Activated naive CD4-positive, alpha-beta T cell treated with anti-CD3 and anti-CD28 coated beads, Interleukin-2, amount 10 ng/mL, durations not matched to agents 7 days and 5 days (primary cell): ENCODE measurements around the gene TTC9.

Source experiments
- CTCF ChIA-PET: fragments of 350-600 bp; sonication (Branson Sonifier 250); formaldehyde crosslinking; loops from one replicate; lab custom pipeline; 2021; ENCODE audit warnings: antibody characterized with exemption; lab: Charles Lee
- DNase-seq: peaks from one replicate; pipeline ENCODE4 v3.0.0-alpha.2; 2020
- H3K27ac Mint-ChIP-seq: one replicate; pipeline ENCODE4 v1.8.0; 2021; ENCODE audit warnings: mild to moderate bottlenecking, moderate library complexity, mixed read lengths
- H3K27me3 Mint-ChIP-seq: one replicate; pipeline ENCODE4 v1.8.0; 2021; ENCODE audit warnings: mild to moderate bottlenecking, mixed read lengths
- H3K36me3 Mint-ChIP-seq: one replicate; pipeline ENCODE4 v1.8.0; 2021; ENCODE audit warnings: mixed read lengths
- H3K4me1 Mint-ChIP-seq: one replicate; pipeline ENCODE4 v1.8.0; 2021; ENCODE audit warnings: mixed read lengths
- H3K4me3 Mint-ChIP-seq: one replicate; pipeline ENCODE4 v1.8.0; 2021; ENCODE audit warnings: mild to moderate bottlenecking, moderate library complexity, mixed read lengths
- H3K9me3 Mint-ChIP-seq: one replicate; pipeline ENCODE4 v1.8.0; 2021; ENCODE audit warnings: mixed read lengths

Gene TTC9

DNA sequence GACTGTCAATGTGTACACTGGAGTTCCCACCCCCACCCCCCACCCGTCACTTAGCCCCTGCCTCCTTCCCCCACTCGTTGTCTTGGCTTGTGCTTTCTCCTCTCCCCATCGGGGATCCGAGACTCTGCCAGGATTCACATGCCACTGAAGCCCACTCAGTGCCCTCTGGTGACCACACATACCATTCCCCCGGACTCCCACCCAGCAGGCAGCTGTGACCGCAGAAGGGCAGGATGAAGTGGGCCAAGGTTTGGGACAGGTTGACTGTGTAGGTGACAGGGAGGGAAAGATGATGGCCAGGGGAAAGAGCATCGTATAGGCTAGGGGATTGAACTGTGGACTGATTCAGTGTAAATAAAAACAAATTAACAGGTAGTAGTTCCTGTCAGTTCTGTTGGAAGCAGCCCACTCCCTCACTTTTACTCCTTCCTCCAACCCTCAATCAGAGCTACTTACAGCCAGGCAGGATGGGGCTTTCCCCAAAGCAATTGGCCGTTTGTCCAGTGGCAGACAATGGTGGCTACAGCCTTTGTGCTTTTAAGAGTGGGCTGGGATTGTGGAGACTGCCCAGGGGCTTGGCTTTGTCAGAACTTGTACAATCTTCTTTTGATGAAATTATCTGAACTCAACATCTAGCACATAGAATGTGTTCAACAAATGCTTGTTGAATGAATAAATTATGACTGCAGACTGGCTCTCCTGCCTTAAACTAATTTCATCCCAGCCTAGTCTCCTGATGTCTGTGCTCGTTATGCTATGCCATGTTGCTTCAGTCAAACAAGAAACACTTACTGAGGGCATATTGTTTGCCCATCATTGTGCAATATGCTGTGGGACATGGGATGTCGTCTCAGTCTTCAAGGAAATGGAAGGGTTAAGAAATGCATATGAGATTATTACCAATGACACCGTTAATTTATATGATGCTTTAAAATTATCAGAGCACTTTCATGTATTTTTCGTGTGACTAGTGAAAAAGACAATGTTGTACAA lies 30.2 kb downstream of the TTC9 start:
- no peak for DNase-seq
- H3K4me1 Mint-ChIP-seq, result peaks cover 3% of the 10 kb centered on the region
- peaks cover 51% of the 10 kb centered on the region for H3K36me3 Mint-ChIP-seq
- H3K4me3 Mint-ChIP-seq, result no peak overlapping the region
- no peak overlapping the region for H3K27ac Mint-ChIP-seq
- no peaks in the 10 kb centered on the region for H3K27me3 Mint-ChIP-seq
- CTCF ChIA-PET, result no interaction called here
- H3K9me3 Mint-ChIP-seq, result no peaks in the 10 kb centered on the region

DNA sequence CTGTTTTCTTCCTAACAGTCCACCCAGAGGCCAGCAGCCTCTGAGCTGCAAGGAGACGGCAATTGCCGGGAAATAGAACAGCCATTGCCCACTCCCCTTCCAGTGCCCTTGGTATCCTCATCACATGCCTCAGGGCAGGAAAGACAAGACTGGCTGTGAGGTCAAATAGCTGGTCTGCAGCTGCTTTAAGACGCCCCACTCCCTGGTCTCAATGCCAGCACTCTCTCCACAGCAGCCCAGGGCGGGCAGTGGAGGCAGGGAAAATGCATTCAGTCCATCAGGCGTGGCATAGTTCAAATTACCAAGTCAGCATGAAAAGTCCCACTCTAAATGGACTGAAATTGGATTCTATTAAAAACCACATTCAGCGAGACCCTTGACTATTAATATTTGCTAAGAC lies 35.6 kb downstream of the TTC9 start:
- H3K36me3 Mint-ChIP-seq, result peaks cover 16% of the 10 kb centered on the region
- CTCF ChIA-PET, result interaction anchor here (1.2 kb wide), 2 partner anchors 11 to 36 kb away, joined by 4 read pairs; partner anchors contain the start of gene TTC9
- H3K9me3 Mint-ChIP-seq, result no peaks in the 10 kb centered on the region
- no peak for DNase-seq
- no peak overlapping the region for H3K4me3 Mint-ChIP-seq
- H3K4me1 Mint-ChIP-seq, result no peaks in the 10 kb centered on the region
- H3K27ac Mint-ChIP-seq, result no peak overlapping the region
- no peaks in the 10 kb centered on the region for H3K27me3 Mint-ChIP-seq

- CTCF ChIA-PET, result interaction anchor here (0.7 kb wide), 1 partner anchor 26 kb away, joined by 3 read pairs; no protein-coding TSS in a partner anchor
- H3K4me1 Mint-ChIP-seq, result no peaks in the 10 kb centered on the region
- no peak for DNase-seq
- H3K36me3 Mint-ChIP-seq, result peaks cover 6% of the 10 kb centered on the region
- H3K9me3 Mint-ChIP-seq, result no peaks in the 10 kb centered on the region
- no peak overlapping the region for H3K27ac Mint-ChIP-seq
- H3K4me3 Mint-ChIP-seq, result no peak overlapping the region
- no peaks in the 10 kb centered on the region for H3K27me3 Mint-ChIP-seq
Measured at GRCh38 chr14:70680748-70681147, 39.0 kb downstream of the TTC9 start.

- no peaks in the 10 kb centered on the region for H3K4me1 Mint-ChIP-seq
- CTCF ChIA-PET, result no interaction called here
- DNase-seq, result no peak
- H3K36me3 Mint-ChIP-seq, result no peaks in the 10 kb centered on the region
- H3K27ac Mint-ChIP-seq, result no peak overlapping the region
- H3K4me3 Mint-ChIP-seq, result no peak overlapping the region
- H3K27me3 Mint-ChIP-seq, result no peaks in the 10 kb centered on the region
- H3K9me3 Mint-ChIP-seq, result no peaks in the 10 kb centered on the region
Measured at GRCh38 chr14:70683983-70684382, 42.3 kb downstream of the TTC9 start.

GRCh38 chr14:70685474-70686197 lies 43.9 kb downstream of the TTC9 start:
- CTCF ChIA-PET, result no interaction called here
- no peaks in the 10 kb centered on the region for H3K4me1 Mint-ChIP-seq

GRCh38 chr14:70692210-70692609 lies 50.5 kb downstream of the TTC9 start:
- H3K4me1 Mint-ChIP-seq, result no peaks in the 10 kb centered on the region
- H3K4me3 Mint-ChIP-seq, result no peak overlapping the region
- no peak for DNase-seq
- no peak overlapping the region for H3K27ac Mint-ChIP-seq
- no peaks in the 10 kb centered on the region for H3K9me3 Mint-ChIP-seq
- CTCF ChIA-PET, result no interaction called here
- H3K36me3 Mint-ChIP-seq, result no peaks in the 10 kb centered on the region
- H3K27me3 Mint-ChIP-seq, result no peaks in the 10 kb centered on the region

More at GRCh38 chr14:70685474-70686197, 43.9 kb downstream of the TTC9 start:
- DNase-seq, result no peak
- no peak overlapping the region for H3K4me3 Mint-ChIP-seq
- H3K36me3 Mint-ChIP-seq, result no peaks in the 10 kb centered on the region
- H3K9me3 Mint-ChIP-seq, result no peaks in the 10 kb centered on the region
- no peak overlapping the region for H3K27ac Mint-ChIP-seq
- no peaks in the 10 kb centered on the region for H3K27me3 Mint-ChIP-seq

- Mint-ChIP-seq H3K4me3 (no peak overlapping the region), H3K4me1 (no peaks in the 10 kb centered on the region), H3K27me3 (peaks cover 10% of the 10 kb centered on the region), H3K27ac (no peak overlapping the region), H3K36me3 (no peaks in the 10 kb centered on the region), H3K9me3 (no peaks in the 10 kb centered on the region)
- CTCF ChIA-PET, result interaction anchor here (2.0 kb wide), 1 partner anchor 10 kb away, joined by 7 read pairs; no protein-coding TSS in a partner anchor
- DNase-seq, result no peak
Measured at GRCh38 chr14:70696026-70696425, 54.3 kb downstream of the TTC9 start.

DNA sequence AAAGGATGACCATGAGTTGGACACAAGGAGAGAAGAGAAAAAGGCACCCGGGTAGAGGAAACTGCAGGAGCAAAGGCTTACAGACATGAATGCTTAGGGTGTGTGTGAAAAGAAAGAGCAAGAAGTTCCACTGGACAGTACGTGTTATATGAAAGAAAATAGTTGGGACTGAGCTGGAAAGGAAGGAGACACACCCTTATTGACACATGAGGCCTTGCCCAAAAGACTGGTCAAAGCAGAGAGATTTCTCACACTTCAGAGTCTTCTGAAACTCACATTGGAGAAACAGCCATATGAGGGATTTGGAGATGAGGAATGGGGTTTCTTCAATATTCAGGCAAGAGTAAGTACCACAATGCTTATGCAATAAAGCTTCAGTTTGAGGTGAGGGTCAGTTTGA lies 56.0 kb downstream of the TTC9 start:
- Mint-ChIP-seq H3K4me1 (no peaks in the 10 kb centered on the region), H3K27me3 (peaks cover 10% of the 10 kb centered on the region), H3K9me3 (no peaks in the 10 kb centered on the region), H3K36me3 (no peaks in the 10 kb centered on the region), H3K4me3 (no peak overlapping the region), H3K27ac (no peak overlapping the region)
- CTCF ChIA-PET, result no interaction called here
- DNase-seq, result no peak

- no peak overlapping the region for H3K27ac Mint-ChIP-seq
- no peak overlapping the region for H3K4me3 Mint-ChIP-seq
- CTCF ChIA-PET, result no interaction called here
- no peaks in the 10 kb centered on the region for H3K4me1 Mint-ChIP-seq
- no peak for DNase-seq
- no peaks in the 10 kb centered on the region for H3K9me3 Mint-ChIP-seq
- H3K36me3 Mint-ChIP-seq, result no peaks in the 10 kb centered on the region
- peaks cover 10% of the 10 kb centered on the region for H3K27me3 Mint-ChIP-seq
Measured at GRCh38 chr14:70698288-70698687, 56.6 kb downstream of the TTC9 start.

DNA sequence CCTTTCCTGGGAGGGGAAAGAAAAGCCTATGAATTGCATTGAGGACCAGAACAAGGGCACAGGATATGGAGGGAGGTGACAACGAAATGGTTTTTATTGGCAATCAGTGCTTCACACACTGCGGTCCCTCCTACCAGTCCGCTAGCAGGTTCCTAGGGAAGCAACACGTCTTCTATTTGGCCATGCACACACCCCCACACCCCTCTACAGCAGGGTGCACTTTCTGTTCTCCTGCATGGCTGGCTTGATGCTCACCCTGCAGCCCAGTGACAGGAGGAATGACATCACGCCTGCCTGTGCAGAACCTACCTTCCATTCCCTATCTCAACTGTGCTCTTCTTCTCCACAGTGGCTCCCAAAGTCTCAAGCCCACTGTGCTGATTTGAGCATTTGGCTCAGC lies 57.9 kb downstream of the TTC9 start:
- DNase-seq, result no peak
- H3K27ac Mint-ChIP-seq, result no peak overlapping the region
- no peaks in the 10 kb centered on the region for H3K4me1 Mint-ChIP-seq
- H3K36me3 Mint-ChIP-seq, result no peaks in the 10 kb centered on the region
- peaks cover 10% of the 10 kb centered on the region for H3K27me3 Mint-ChIP-seq
- H3K4me3 Mint-ChIP-seq, result no peak overlapping the region
- CTCF ChIA-PET, result no interaction called here
- no peaks in the 10 kb centered on the region for H3K9me3 Mint-ChIP-seq

GRCh38 chr14:70700955-70701585 lies 59.4 kb downstream of the TTC9 start:
- no peaks in the 10 kb centered on the region for H3K9me3 Mint-ChIP-seq
- CTCF ChIA-PET, result interaction anchor here (0.6 to 1.0 kb wide), 2 partner anchors 12 to 21 kb away, joined by 3 to 5 read pairs; no protein-coding TSS in a partner anchor
- H3K36me3 Mint-ChIP-seq, result no peaks in the 10 kb centered on the region
- H3K4me1 Mint-ChIP-seq, result no peaks in the 10 kb centered on the region
- no peak overlapping the region for H3K27ac Mint-ChIP-seq
- H3K27me3 Mint-ChIP-seq, result peaks cover 15% of the 10 kb centered on the region
- DNase-seq, result no peak
- no peak overlapping the region for H3K4me3 Mint-ChIP-seq

- DNase-seq, result no peak
- Mint-ChIP-seq H3K4me1 (no peaks in the 10 kb centered on the region), H3K9me3 (no peaks in the 10 kb centered on the region), H3K27me3 (peaks cover 15% of the 10 kb centered on the region), H3K4me3 (no peak overlapping the region), H3K36me3 (no peaks in the 10 kb centered on the region), H3K27ac (no peak overlapping the region)
- CTCF ChIA-PET, result interaction anchor here (0.6 to 1.0 kb wide), 2 partner anchors 12 to 22 kb away, joined by 3 to 5 read pairs; no protein-coding TSS in a partner anchor
Measured at GRCh38 chr14:70701610-70702009, 59.9 kb downstream of the TTC9 start.

GRCh38 chr14:70702161-70702560 lies 60.4 kb downstream of the TTC9 start:
- no peak for DNase-seq
- H3K36me3 Mint-ChIP-seq, result no peaks in the 10 kb centered on the region
- no peak overlapping the region for H3K4me3 Mint-ChIP-seq
- H3K4me1 Mint-ChIP-seq, result no peaks in the 10 kb centered on the region
- H3K27ac Mint-ChIP-seq, result no peak overlapping the region
- peaks cover 15% of the 10 kb centered on the region for H3K27me3 Mint-ChIP-seq
- H3K9me3 Mint-ChIP-seq, result no peaks in the 10 kb centered on the region
- CTCF ChIA-PET, result interaction anchor here (1.0 kb wide), 1 partner anchor 11 kb away, joined by 5 read pairs; no protein-coding TSS in a partner anchor
